ENCODE data around the gene GAGE12J.
"Not testable (repeated sequence)": the region's sequence is repeated elsewhere in the genome, so short reads cannot be mapped to it uniquely, and the experiment has no call there.

GAGE12J gene

GRCh38 chrX:49321737-49322136, at the start of gene GAGE12J:
TSS of gene GAGE12J (plus strand) at chrX:49322037. CDS start at chrX:49323194, 1,157 bp downstream.
- not testable (repeated sequence) for DNase-seq

- no peak for DNase-seq
Measured at GRCh38 chrX:49272421-49272820, 49.4 kb upstream of the GAGE12J start.

GRCh38 chrX:49273181-49273727, 48.6 kb upstream of the GAGE12J start:
- peak; percentile 60 for DNase-seq

- DNase-seq, result no peak
Measured at GRCh38 chrX:49276207-49276606, 45.6 kb upstream of the GAGE12J start.

GRCh38 chrX:49276671-49277534, 44.9 kb upstream of the GAGE12J start:
- no peak for DNase-seq

- no peak for DNase-seq
Measured at GRCh38 chrX:49277535-49277830, 44.4 kb upstream of the GAGE12J start.

GRCh38 chrX:49278081-49278480, 43.8 kb upstream of the GAGE12J start:
- DNase-seq, result no peak

- DNase-seq, result no peak
Measured at GRCh38 chrX:49282647-49283011, 39.2 kb upstream of the GAGE12J start.

GRCh38 chrX:49284212-49284611, 37.6 kb upstream of the GAGE12J start:
- no peak for DNase-seq

GRCh38 chrX:49286136-49286535, 35.7 kb upstream of the GAGE12J start:
- DNase-seq, result no peak

GRCh38 chrX:49286581-49286980, 35.3 kb upstream of the GAGE12J start:
- DNase-seq, result no peak

- no peak for DNase-seq
Measured at GRCh38 chrX:49287665-49288064, 34.2 kb upstream of the GAGE12J start.

- DNase-seq, result no peak
Measured at GRCh38 chrX:49290215-49290614, 31.6 kb upstream of the GAGE12J start.

GRCh38 chrX:49291615-49292337, 30.1 kb upstream of the GAGE12J start:
- DNase-seq, result peak; percentile 56

GRCh38 chrX:49292400-49293362, 29.2 kb upstream of the GAGE12J start:
- no peak for DNase-seq

GRCh38 chrX:49299293-49299692, 22.5 kb upstream of the GAGE12J start:
- DNase-seq, result not testable (repeated sequence)

- no peak for DNase-seq
Measured at GRCh38 chrX:49300703-49301102, 21.1 kb upstream of the GAGE12J start.

GRCh38 chrX:49303346-49303745, 18.5 kb upstream of the GAGE12J start, which contains the start of gene GAGE10:
TSS of gene GAGE10 (plus strand) at chrX:49303646. CDS start at chrX:49304860, 1,214 bp downstream.
- DNase-seq, result no peak

- not testable (repeated sequence) for DNase-seq
Measured at GRCh38 chrX:49307775-49308174, 14.1 kb upstream of the GAGE12J start.

GRCh38 chrX:49308604-49309269, 13.1 kb upstream of the GAGE12J start:
- DNase-seq, result no peak

- DNase-seq, result no peak
Measured at GRCh38 chrX:49309401-49309981, 12.3 kb upstream of the GAGE12J start.

- no peak for DNase-seq
Measured at GRCh38 chrX:49310371-49310770, 11.5 kb upstream of the GAGE12J start.
